OCI-LY3 (cell line): ENCODE results near the gene SHROOM3.

Source experiments
- CTCF ChIP-seq: fragments of 200-600, 300-600 bp; sonication (generic); IDR thresholded peaks from 2 replicates; pipeline ENCODE4 v1.5.1; 2014; ENCODE audit warnings: antibody characterized with exemption, low read length, low read depth
- EZH2phosphoT487 ChIP-seq: fragments of 200-600 bp; shearing (Covaris generic); IDR thresholded peaks from 2 replicates; pipeline ENCODE4 v1.6.1; 2018; ENCODE audit warnings: antibody characterized with exemption, mixed run types, low read depth

DNA sequence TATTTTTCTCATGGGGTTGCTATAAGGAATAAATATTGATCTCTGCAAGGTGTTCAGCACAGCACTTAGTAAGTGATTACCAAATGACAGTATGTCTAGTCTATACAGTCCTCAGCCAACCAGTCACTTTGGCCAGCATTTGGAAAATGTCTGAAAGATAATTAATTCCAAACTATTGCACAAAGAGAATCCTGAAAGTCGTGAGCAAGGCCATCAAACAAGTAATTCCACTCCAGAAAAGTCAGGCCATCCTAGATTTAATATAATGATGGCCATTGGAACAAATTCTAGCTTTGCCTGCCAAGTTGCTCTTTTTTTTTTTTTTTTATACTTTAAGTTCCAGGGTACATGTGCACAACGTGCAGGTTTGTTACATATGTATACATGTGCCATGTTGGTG lies 96.6 kb downstream of the SHROOM3 start:
- TF ChIP-seq CTCF: no peak
- TF ChIP-seq EZH2phosphoT487: no peak
